Astrocyte of the cerebellum (primary cell): Measurements from ENCODE around the gene GRM6.

Source experiments
- DNase-seq: peaks from one replicate; pipeline ENCODE4 v3.0.0-alpha.2; 2011; ENCODE audit warnings: low read depth
- H3K4me3 ChIP-seq: 2 replicates; pipeline ENCODE4 v1.5.1; 2011; ENCODE audit warnings: mild to moderate bottlenecking, low read depth, low read length, moderate library complexity
- CTCF ChIP-seq: IDR thresholded peaks from 2 replicates; pipeline ENCODE4 v1.5.1; 2012; ENCODE audit warnings: low read length, low read depth, moderate library complexity, mild to moderate bottlenecking; ENCODE audit errors: missing control alignments
- in situ Hi-C: cut with HindIII; loops from 2 replicates; pipeline ENCODE4 v1.10.0; 2017; ENCODE audit warnings: low sequenced_read_pairs

GRM6 gene

GRCh38 chr5:178984145-178985072 lies 10.7 kb downstream of the GRM6 start:
- TF ChIP-seq CTCF, result no peak
- DNase-seq, result no peak
- in situ Hi-C loops, result no loop called here
- H3K4me3 ChIP-seq, result no peak overlapping the region

GRCh38 chr5:178983728-178984127 lies 11.4 kb downstream of the GRM6 start:
- DNase-seq, result no peak
- H3K4me3 ChIP-seq, result no peak overlapping the region
- in situ Hi-C loops, result no loop called here
- no peak for TF ChIP-seq CTCF

GRCh38 chr5:178982941-178983340 lies 12.2 kb downstream of the GRM6 start:
- in situ Hi-C loops, result no loop called here
- H3K4me3 ChIP-seq, result no peak overlapping the region
- TF ChIP-seq CTCF, result no peak
- DNase-seq, result no peak

GRCh38 chr5:178981381-178981780 lies 13.7 kb downstream of the GRM6 start:
- no peak for TF ChIP-seq CTCF
- no peak for DNase-seq
- in situ Hi-C loops, result no loop called here
- H3K4me3 ChIP-seq, result no peak overlapping the region

GRCh38 chr5:178965465-178966055 lies 29.6 kb downstream of the GRM6 start:
- no peak overlapping the region for H3K4me3 ChIP-seq
- no peak for DNase-seq
- in situ Hi-C loops, result no loop called here
- no peak for TF ChIP-seq CTCF

- in situ Hi-C loops, result no loop called here
- no peak for DNase-seq
- peak overlapping the region; percentile 66 for H3K4me3 ChIP-seq
- TF ChIP-seq CTCF, result no peak
Measured at GRCh38 chr5:178941361-178941760, 53.8 kb downstream of the GRM6 start.
